SK-N-SH (cell line): Measurements from ENCODE around the gene MRPL43. TPM values are rescaled to one million over a fixed set of nuclear protein-coding genes. Genes with fewer than 3 reads are reported as not detected.

Source experiments
- CTCF ChIA-PET: fragments of 300-600, 350-600 bp; formaldehyde crosslinking; extraction: SDS; loops from one replicate; lab custom pipeline; 2021; lab: Yijun Ruan, JAX
- POLR2A ChIA-PET: fragments of 350-600 bp; sonication (Branson Sonifier 250); formaldehyde crosslinking; extraction: SDS; loops from one replicate; lab custom pipeline; 2020; ENCODE audit warnings: antibody characterized with exemption, inconsistent platforms; lab: Yijun Ruan, JAX
- DNase-seq: peaks from one replicate; pipeline ENCODE4 v3.0.0; 2012
- H2AFZ ChIP-seq: fragments of 200-600 bp; sonication (generic); 2 replicates; pipeline ENCODE4 v1.8.1; 2016; ENCODE audit warnings: antibody characterized with exemption, mild to moderate bottlenecking, low read depth
- H3F3A ChIP-seq: fragments of 200-600 bp; sonication (generic); replicated peaks from 2 replicates; pipeline ENCODE3; 2016; ENCODE audit warnings: antibody characterized with exemption, mild to moderate bottlenecking; ENCODE audit not compliant: insufficient read depth
- H3K27ac ChIP-seq, 2 experiments: fragments of 200-500 bp in 1 of 2; fragments of 200-600 bp in 1 of 2; sonication (Bioruptor generic) in 1 of 2; sonication (generic), shearing (Covaris generic) in 1 of 2; 2 replicates each; pipeline versions ENCODE4 v1.5.1 to v1.6.1; 2014 to 2016; ENCODE audit warnings: low read depth in 2 of 2, inconsistent platforms in 1 of 2, low read length in 1 of 2, mild to moderate bottlenecking in 1 of 2, mixed read lengths in 1 of 2
- H3K27me3 ChIP-seq: fragments of 200-600 bp; sonication (generic), shearing (Covaris generic); 2 replicates; pipeline ENCODE4 v1.6.1; 2016; ENCODE audit warnings: mixed run types; ENCODE audit not compliant: insufficient read depth
- H3K36me3 ChIP-seq, 2 experiments: fragments of 200-500 bp in 1 of 2; fragments of 200-600 bp in 1 of 2; sonication (Bioruptor generic) in 1 of 2; sonication (generic) in 1 of 2; replicated peaks in 1 of 2; 2 replicates each; pipeline versions ENCODE3 to v1.5.1; 2014 to 2016; ENCODE audit warnings: low read length in 1 of 2, mild to moderate bottlenecking in 1 of 2; ENCODE audit not compliant: insufficient read depth in 2 of 2, control insufficient read depth in 1 of 2
- H3K4me1 ChIP-seq, 2 experiments: fragments of 200-500 bp in 1 of 2; fragments of 200-600 bp in 1 of 2; sonication (Bioruptor generic) in 1 of 2; sonication (generic), shearing (Covaris generic) in 1 of 2; 2 replicates each; pipeline versions ENCODE4 v1.5.1 to v1.6.1; 2014 to 2016; ENCODE audit warnings: low read depth in 1 of 2, low read length in 1 of 2, mixed run types in 1 of 2; ENCODE audit not compliant: insufficient read depth in 2 of 2, control insufficient read depth in 1 of 2
- H3K4me2 ChIP-seq: fragments of 200-600 bp; sonication (generic), shearing (Covaris generic); 2 replicates; pipeline ENCODE4 v1.6.1; 2017; ENCODE audit warnings: mixed run types
- H3K4me3 ChIP-seq, 2 experiments: fragments of 200-500 bp in 1 of 2; fragments of 200-600 bp in 1 of 2; sonication (Bioruptor generic) in 1 of 2; sonication (generic), shearing (Covaris generic) in 1 of 2; 2 replicates each; pipeline versions ENCODE4 v1.5.1 to v1.8.1; 2014 to 2016; ENCODE audit warnings: low read depth in 2 of 2, inconsistent platforms in 1 of 2, low read length in 1 of 2, mild to moderate bottlenecking in 1 of 2, mixed read lengths in 1 of 2, moderate library complexity in 1 of 2
- H3K79me2 ChIP-seq: fragments of 200-600 bp; sonication (generic); 2 replicates; pipeline ENCODE4 v1.8.1; 2017; ENCODE audit warnings: mild to moderate bottlenecking; ENCODE audit not compliant: insufficient read depth
- H3K9ac ChIP-seq: fragments of 200-600 bp; sonication (generic); 2 replicates; pipeline ENCODE4 v1.6.1; 2017; ENCODE audit warnings: mixed run types
- H3K9me2 ChIP-seq: fragments of 200-600 bp; sonication (generic); 2 replicates; pipeline ENCODE4 v1.6.1; 2017; ENCODE audit warnings: mixed run types
- H3K9me3 ChIP-seq: fragments of 200-600 bp; sonication (generic); 2 replicates; pipeline ENCODE4 v1.6.1; 2017; ENCODE audit warnings: mixed run types, mild to moderate bottlenecking, moderate library complexity
- H4K20me1 ChIP-seq: fragments of 200-600 bp; sonication (generic); 2 replicates; pipeline ENCODE4 v1.6.1; 2017; ENCODE audit warnings: mild to moderate bottlenecking, mixed run types; ENCODE audit not compliant: insufficient read depth
- CTCF ChIP-seq: fragments of 200-600 bp; sonication (generic); IDR thresholded peaks from 2 replicates; pipeline ENCODE4 v1.6.1; 2017; ENCODE audit warnings: antibody characterized with exemption, mild to moderate bottlenecking, moderate library complexity
- EP300 ChIP-seq, 2 experiments: IDR thresholded peaks; 2 replicates each; pipeline versions ENCODE4 v1.4.0 to v1.6.1; 2012; ENCODE audit warnings: borderline replicate concordance in 1 of 2, low read depth in 1 of 2, low read length in 1 of 2
- EZH2phosphoT487 ChIP-seq: fragments of 200-600 bp; sonication (generic); IDR thresholded peaks from 2 replicates; pipeline ENCODE4 v1.6.1; 2017; ENCODE audit warnings: low read depth, mixed run types, mild to moderate bottlenecking, antibody characterized with exemption, moderate library complexity, borderline replicate concordance
- GABPA ChIP-seq: IDR thresholded peaks from 2 replicates; pipeline ENCODE4 v1.4.0; 2012; ENCODE audit warnings: low read depth, mild to moderate bottlenecking
- GATA2 ChIP-seq: sonication (generic); formaldehyde crosslinking; IDR thresholded peaks from 2 replicates; pipeline ENCODE4 v1.5.0; 2020; ENCODE audit warnings: mild to moderate bottlenecking, missing genetic modification reagents
- NFIC ChIP-seq: IDR thresholded peaks from 2 replicates; pipeline ENCODE4 v1.4.0; 2012; ENCODE audit warnings: borderline replicate concordance
- NRF1 ChIP-seq: IDR thresholded peaks from 2 replicates; pipeline ENCODE4 v1.6.1; 2012; ENCODE audit warnings: low read depth, mild to moderate bottlenecking, low read length
- POLR2AphosphoS5 ChIP-seq: IDR thresholded peaks from 2 replicates; pipeline ENCODE4 v1.6.1; 2012; ENCODE audit warnings: low read depth, low read length
- RAD21 ChIP-seq: IDR thresholded peaks from 2 replicates; pipeline ENCODE4 v1.6.1; 2012; ENCODE audit warnings: mild to moderate bottlenecking, low read length
- RCOR1 ChIP-seq: fragments of 150-350 bp; IDR thresholded peaks from 2 replicates; pipeline ENCODE4 v1.6.1; 2017; ENCODE audit warnings: antibody characterized with exemption, low read length
- REST ChIP-seq: IDR thresholded peaks from 2 replicates; pipeline ENCODE4 v1.6.1; 2012; ENCODE audit warnings: mild to moderate bottlenecking, low read depth, low read length, moderate library complexity
- RFX5 ChIP-seq: IDR thresholded peaks from 2 replicates; pipeline ENCODE4 v1.6.1; 2012; ENCODE audit warnings: mild to moderate bottlenecking, improper control_type of control experiment, low read length
- SIN3A ChIP-seq: IDR thresholded peaks from 2 replicates; pipeline ENCODE4 v1.6.1; 2012; ENCODE audit warnings: low read depth, mild to moderate bottlenecking, low read length, moderate library complexity, borderline replicate concordance
- SMC3 ChIP-seq: IDR thresholded peaks from 2 replicates; pipeline ENCODE4 v1.6.1; 2012; ENCODE audit warnings: low read depth, low read length, improper control_type of control experiment
- TCF12 ChIP-seq: IDR thresholded peaks from 2 replicates; pipeline ENCODE4 v1.4.0; 2012
- TEAD4 ChIP-seq: IDR thresholded peaks from 2 replicates; pipeline ENCODE4 v1.4.0; 2012; ENCODE audit warnings: mild to moderate bottlenecking, borderline replicate concordance; ENCODE audit not compliant: insufficient read depth
- USF2 ChIP-seq: fragments of 150-350 bp; IDR thresholded peaks from 2 replicates; pipeline ENCODE4 v1.6.1; 2017; ENCODE audit warnings: antibody characterized with exemption, low read length, low read depth, borderline replicate concordance
- YY1 ChIP-seq: IDR thresholded peaks from 2 replicates; pipeline ENCODE4 v1.4.0; 2012; ENCODE audit warnings: low read depth, mild to moderate bottlenecking
- WGBS: methylation state at CpG from one replicate; pipeline ENCODE4 v1.1.6; 2017; ENCODE audit warnings: low lambda C conversion rate; 5-methylcytosine and 5-hydroxymethylcytosine counted together
- polyA plus RNA-seq, 3 experiments: library from polyadenylated mRNA; depleted of rRNA; stranded (reverse); fragments of >200 nt; gene quantifications; 2 replicates each; pipeline ENCODE4 v1.2.3, GENCODE V29; 2012
- TF ChIP-seq, protein P1 (sequence below): IDR thresholded peaks from 2 replicates; pipeline ENCODE4; 2012

MRPL43 gene
- polyA plus RNA-seq, 1 of the 3 experiments (the other 2 are of a cell fraction), result 208 TPM

DNA sequence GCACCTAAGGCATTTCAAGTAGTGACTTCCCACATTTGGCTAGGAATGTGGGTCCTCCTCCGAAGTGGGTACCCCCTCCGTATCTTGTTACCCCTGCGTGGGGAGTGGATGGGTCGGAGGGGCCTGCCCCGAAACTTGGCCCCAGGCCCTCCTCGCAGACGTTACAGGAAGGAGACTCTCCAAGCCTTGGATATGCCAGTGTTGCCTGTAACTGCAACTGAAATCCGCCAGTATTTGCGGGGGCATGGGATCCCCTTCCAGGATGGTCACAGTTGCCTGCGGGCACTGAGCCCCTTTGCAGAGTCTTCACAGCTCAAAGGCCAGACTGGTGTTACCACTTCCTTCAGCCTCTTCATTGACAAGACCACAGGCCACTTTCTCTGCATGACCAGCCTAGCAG, 869 bp upstream of the MRPL43 start (continued):
- TF ChIP-seq REST, result no peak
- no peak for TF ChIP-seq GABPA
- no peak for TF ChIP-seq TCF12
- TF ChIP-seq SMC3, result no peak
- TF ChIP-seq RFX5, result no peak
- TF ChIP-seq, all 33 proteins: peak for 0

DNA sequence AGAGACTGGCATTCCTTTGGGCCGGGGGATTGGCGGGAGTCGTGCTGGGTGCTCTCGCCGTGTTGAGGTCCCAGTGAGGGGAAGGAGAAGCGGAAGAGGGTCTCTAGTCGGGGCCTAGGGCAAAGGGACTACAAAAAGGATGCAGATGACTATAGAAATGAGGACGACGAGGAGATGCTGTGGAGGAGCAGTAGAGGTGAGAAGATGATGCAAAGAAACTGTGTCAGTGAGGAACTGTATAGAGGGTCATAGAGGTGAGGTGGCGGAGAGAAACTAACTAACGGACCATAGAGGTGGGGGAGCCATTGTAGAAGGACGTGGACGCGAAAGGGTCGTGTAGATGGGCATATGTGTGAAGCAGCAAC, 370 bp upstream of the MRPL43 start:
- Histone ChIP-seq H3K9me2 (no peaks in the 10 kb centered on the region), H3F3A (no peaks in the 10 kb centered on the region), H3K9ac (peak overlapping the region; percentile 84), H4K20me1 (0 out of 2 replicates have a peak, but pooled peaks cover 4% of the 10 kb centered on the region), H3K9me3 (no peaks in the 10 kb centered on the region), H3K79me2 (peaks cover 57% of the 10 kb centered on the region), H3K4me1 (peaks cover 21 to 45% of the 10 kb centered on the region in 2 experiments), H2AFZ (peak overlapping the region; percentile 90), H3K36me3 (peaks cover 29 to 47% of the 10 kb centered on the region in 2 experiments), H3K4me3 (peak overlapping the region; percentile 85 to 98), H3K4me2 (peak overlapping the region; percentile 98), H3K27ac (peak overlapping the region; percentile 56 to 95; a peak in 2 of 4 replicates), H3K27me3 (no peaks in the 10 kb centered on the region)
- no peak for DNase-seq
- under 1% methylated on average over 15 of the region's 15 CpGs for WGBS
- POLR2A ChIA-PET, result interaction anchor here (0.8 to 1.0 kb wide), 2 partner anchors 10 to 19 kb away, joined by 3 read pairs; no protein-coding TSS in a partner anchor
- CTCF ChIA-PET, result interaction anchor here (0.7 to 24.5 kb wide), 5 partner anchors 10 to 29 kb away, joined by 3 to 443 read pairs (median 17); partner anchors contain the start of gene LZTS2
- no peak for TF ChIP-seq NFIC
- TF ChIP-seq CTCF, result no peak
- TF ChIP-seq USF2, result no peak
- TF ChIP-seq REST, result no peak
- no peak for TF ChIP-seq SIN3A
- no peak for TF ChIP-seq EZH2phosphoT487
- no peak for TF ChIP-seq EP300 (IDR thresholded peaks at IDR 0.05; ENCODE audit: borderline replicate concordance in 1 of 2, low read depth in 1 of 2, low read length in 1 of 2)
- TF ChIP-seq RAD21, result no peak
- TF ChIP-seq GABPA, result no peak; the same call in 1 of the 2 replicates
- no peak for TF ChIP-seq NRF1
- TF ChIP-seq RCOR1, result no peak
- no peak for TF ChIP-seq TEAD4
- no peak for TF ChIP-seq GATA2 (CRISPR knock-in tag)
- TF ChIP-seq POLR2AphosphoS5, result no peak
- TF ChIP-seq, protein P1, sequence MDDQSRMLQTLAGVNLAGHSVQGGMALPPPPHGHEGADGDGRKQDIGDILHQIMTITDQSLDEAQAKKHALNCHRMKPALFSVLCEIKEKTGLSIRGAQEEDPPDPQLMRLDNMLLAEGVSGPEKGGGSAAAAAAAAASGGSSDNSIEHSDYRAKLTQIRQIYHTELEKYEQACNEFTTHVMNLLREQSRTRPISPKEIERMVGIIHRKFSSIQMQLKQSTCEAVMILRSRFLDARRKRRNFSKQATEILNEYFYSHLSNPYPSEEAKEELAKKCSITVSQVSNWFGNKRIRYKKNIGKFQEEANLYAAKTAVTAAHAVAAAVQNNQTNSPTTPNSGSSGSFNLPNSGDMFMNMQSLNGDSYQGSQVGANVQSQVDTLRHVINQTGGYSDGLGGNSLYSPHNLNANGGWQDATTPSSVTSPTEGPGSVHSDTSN, result no peak
- no peak for TF ChIP-seq YY1
